ENCODE results near the gene TMEM176A.

- TF ChIP-seq NFIC (IDR thresholded peaks at IDR 0.05): no peak
- TF ChIP-seq EP300 (IDR thresholded peaks at IDR 0.05; ENCODE audit: borderline replicate concordance): no peak
- TF ChIP-seq, protein P1, sequence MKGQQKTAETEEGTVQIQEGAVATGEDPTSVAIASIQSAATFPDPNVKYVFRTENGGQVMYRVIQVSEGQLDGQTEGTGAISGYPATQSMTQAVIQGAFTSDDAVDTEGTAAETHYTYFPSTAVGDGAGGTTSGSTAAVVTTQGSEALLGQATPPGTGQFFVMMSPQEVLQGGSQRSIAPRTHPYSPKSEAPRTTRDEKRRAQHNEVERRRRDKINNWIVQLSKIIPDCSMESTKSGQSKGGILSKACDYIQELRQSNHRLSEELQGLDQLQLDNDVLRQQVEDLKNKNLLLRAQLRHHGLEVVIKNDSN (IDR thresholded peaks at IDR 0.05): no peak
- TF ChIP-seq YY1 (IDR thresholded peaks at IDR 0.05; ENCODE audit: low read depth): no peak
- no peak for TF ChIP-seq CEBPB (IDR thresholded peaks at IDR 0.05)
- TF ChIP-seq TAF1 (IDR thresholded peaks at IDR 0.05; ENCODE audit: low read depth): no peak
Observed at GRCh38 chr7:150828384-150828783, 27.8 kb downstream of the TMEM176A start.
